WTC11 (cell line): Measurements from ENCODE around the gene TESK2. TPM values are rescaled to one million over a fixed set of nuclear protein-coding genes. Genes with fewer than 3 reads are reported as not detected.

Experiments
- ATAC-seq: fragments of 200-7000 bp; cut with Tn5 transposase; 2 replicates; pipeline ENCODE4 v1.10.0; 2021; ENCODE audit warnings: mild to moderate bottlenecking, moderate library complexity
- CTCF ChIA-PET: fragments of 300-600 bp; sonication (Branson Sonifier 250); formaldehyde crosslinking; loops from one replicate; lab custom pipeline; 2021; ENCODE audit warnings: antibody characterized with exemption; lab: Charles Lee
- POLR2A ChIA-PET: fragments of 350-600 bp; sonication (Branson Sonifier 250); formaldehyde crosslinking; loops from one replicate; lab custom pipeline; 2021; ENCODE audit warnings: antibody characterized with exemption; lab: Charles Lee
- DNase-seq: peaks from one replicate; pipeline ENCODE4 v3.0.0; 2021; ENCODE audit warnings: low spot score
- H3K27ac Mint-ChIP-seq: 2 replicates; pipeline ENCODE4 v1.8.0; 2021; ENCODE audit warnings: mixed read lengths
- H3K27me3 Mint-ChIP-seq: 2 replicates; pipeline ENCODE4 v1.8.0; 2021; ENCODE audit warnings: low read depth, mild to moderate bottlenecking, moderate library complexity, mixed read lengths
- H3K36me3 Mint-ChIP-seq: 2 replicates; pipeline ENCODE4 v1.8.0; 2021; ENCODE audit warnings: mixed read lengths
- H3K4me1 Mint-ChIP-seq: 2 replicates; pipeline ENCODE4 v1.8.0; 2022; ENCODE audit warnings: mixed read lengths
- H3K4me3 Mint-ChIP-seq: 2 replicates; pipeline ENCODE4 v1.8.0; 2021; ENCODE audit warnings: mild to moderate bottlenecking, moderate library complexity, mixed read lengths
- H3K9me3 Mint-ChIP-seq: 2 replicates; pipeline ENCODE4 v1.8.0; 2021; ENCODE audit warnings: mixed read lengths
- AR ChIP-seq: fragments of 250-450 bp; sonication (Bioruptor Pico); IDR thresholded peaks from 2 replicates; pipeline ENCODE4 v1.9.0; 2021; ENCODE audit warnings: mild to moderate bottlenecking
- ARID4B ChIP-seq: sonication (generic); formaldehyde crosslinking; IDR thresholded peaks from 2 replicates; pipeline ENCODE4 v1.8.0; 2023; ENCODE audit warnings: missing genetic modification reagents, mild to moderate bottlenecking, borderline replicate concordance
- ATF2 ChIP-seq: sonication (generic); formaldehyde crosslinking; IDR thresholded peaks from 2 replicates; pipeline ENCODE4 v1.8.1; 2022; ENCODE audit warnings: low read depth, missing genetic modification reagents, borderline replicate concordance
- ETV6 ChIP-seq: sonication (generic); formaldehyde crosslinking; IDR thresholded peaks from 2 replicates; pipeline ENCODE4 v1.8.1; 2022; ENCODE audit warnings: mild to moderate bottlenecking, missing genetic modification reagents
- FOXP4 ChIP-seq: sonication (generic); formaldehyde crosslinking; IDR thresholded peaks from 2 replicates; pipeline ENCODE4 v1.8.0; 2022; ENCODE audit warnings: mild to moderate bottlenecking, missing genetic modification reagents
- GRHL2 ChIP-seq: fragments of 250-450 bp; sonication (Bioruptor Pico); IDR thresholded peaks from 2 replicates; pipeline ENCODE4 v1.8.0; 2022; ENCODE audit warnings: mild to moderate bottlenecking, moderate library complexity; ENCODE audit not compliant: insufficient replicate concordance, severe bottlenecking
- MAX ChIP-seq: sonication (generic); formaldehyde crosslinking; IDR thresholded peaks from 2 replicates; pipeline ENCODE4 v1.8.0; 2022; ENCODE audit warnings: mild to moderate bottlenecking, missing genetic modification reagents
- NFATC4 ChIP-seq: fragments of 250-450 bp; sonication (Bioruptor Pico); IDR thresholded peaks from 2 replicates; pipeline ENCODE4 v1.9.0; 2021; ENCODE audit warnings: mild to moderate bottlenecking
- NR1H2 ChIP-seq: sonication (generic); formaldehyde crosslinking; IDR thresholded peaks from 2 replicates; pipeline ENCODE4 v1.9.0; 2021; ENCODE audit warnings: mild to moderate bottlenecking, moderate library complexity, missing genetic modification reagents
- NR2C2 ChIP-seq: sonication (generic); formaldehyde crosslinking; IDR thresholded peaks from 2 replicates; pipeline ENCODE4 v1.8.0; 2022; ENCODE audit warnings: mild to moderate bottlenecking, missing genetic modification reagents
- PRDM15 ChIP-seq: sonication (generic); formaldehyde crosslinking; IDR thresholded peaks from 2 replicates; pipeline ENCODE4 v1.8.0; 2022; ENCODE audit warnings: missing genetic modification reagents
- PRRX2 ChIP-seq: fragments of 250-450 bp; sonication (Bioruptor Pico); IDR thresholded peaks from 2 replicates; pipeline ENCODE4 v1.8.0; 2021; ENCODE audit warnings: mild to moderate bottlenecking
- SOX15 ChIP-seq: fragments of 250-450 bp; sonication (Bioruptor Pico); IDR thresholded peaks from 2 replicates; pipeline ENCODE4 v1.9.0; 2021; ENCODE audit warnings: mild to moderate bottlenecking
- TEAD1 ChIP-seq: sonication (generic); formaldehyde crosslinking; IDR thresholded peaks from 2 replicates; pipeline ENCODE4 v1.8.0; 2022; ENCODE audit warnings: mild to moderate bottlenecking, missing genetic modification reagents
- ZNF423 ChIP-seq: fragments of 250-450 bp; sonication (Bioruptor Pico); IDR thresholded peaks from 2 replicates; pipeline ENCODE4 v2.1.2; 2022; ENCODE audit warnings: mild to moderate bottlenecking, moderate library complexity
- total RNA-seq: library from RNA; stranded (reverse); gene quantifications from 3 replicates; pipeline ENCODE4 v1.2.3, GENCODE V29; 2021
- TF ChIP-seq, protein P1 (sequence below): sonication (generic); formaldehyde crosslinking; IDR thresholded peaks from 2 replicates; pipeline ENCODE4 v1.8.0; 2022; ENCODE audit warnings: mild to moderate bottlenecking, missing genetic modification reagents
- TF ChIP-seq, protein P2 (sequence below): fragments of 250-450 bp; sonication (Bioruptor Pico); IDR thresholded peaks from 2 replicates; pipeline ENCODE4 v1.8.0; 2021; ENCODE audit warnings: mild to moderate bottlenecking
- TF ChIP-seq, protein P3 (sequence below): fragments of 250-450 bp; sonication (Bioruptor Pico); IDR thresholded peaks from 2 replicates; pipeline ENCODE4 v1.9.0; 2021; ENCODE audit warnings: moderate library complexity, mild to moderate bottlenecking, inconsistent platforms, borderline replicate concordance

TESK2 gene
- total RNA-seq, 1 experiment from 2014 or later: 13.3 TPM

DNA sequence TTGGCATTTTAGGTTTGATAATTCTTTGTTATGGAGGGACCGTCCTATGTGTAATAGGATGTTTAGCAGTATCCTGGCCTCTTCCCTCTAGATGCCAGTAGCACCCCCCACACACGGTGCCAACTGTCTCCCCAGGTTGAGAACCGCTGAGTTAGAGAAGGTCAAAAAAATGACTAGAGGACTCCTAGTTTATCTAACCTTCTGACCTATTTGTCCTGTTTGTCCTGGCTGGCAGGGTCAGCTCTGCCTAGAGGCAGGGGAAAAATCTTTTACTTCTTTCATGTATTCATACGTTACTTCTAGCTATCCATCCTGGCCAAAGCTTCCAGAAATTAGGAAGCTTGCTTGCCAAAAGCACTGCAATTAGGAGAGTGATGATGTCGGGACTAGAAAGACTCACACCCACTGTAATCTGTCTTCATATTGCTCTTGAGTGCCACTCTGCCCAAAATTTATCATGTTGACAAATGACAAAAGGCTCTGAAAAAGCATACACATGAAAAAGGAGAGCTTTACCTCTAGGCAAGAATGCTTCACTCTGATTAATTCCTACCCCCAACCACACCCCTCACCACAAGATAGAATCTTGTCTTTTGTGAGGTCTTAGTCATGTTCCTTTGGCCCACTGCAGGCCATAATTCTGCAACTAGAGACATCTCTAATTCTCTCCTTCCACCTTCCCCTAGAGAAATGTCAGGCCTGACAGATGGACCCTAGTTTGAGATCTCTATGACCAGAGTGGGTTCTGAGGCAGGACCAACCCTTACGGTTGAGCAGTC is 45.2 kb upstream of the TESK2 start:
- ATAC-seq (no peak), DNase-seq (no peak)
- no peak for TF ChIP-seq SOX15 (CRISPR knock-in tag)
- TF ChIP-seq, protein P1, sequence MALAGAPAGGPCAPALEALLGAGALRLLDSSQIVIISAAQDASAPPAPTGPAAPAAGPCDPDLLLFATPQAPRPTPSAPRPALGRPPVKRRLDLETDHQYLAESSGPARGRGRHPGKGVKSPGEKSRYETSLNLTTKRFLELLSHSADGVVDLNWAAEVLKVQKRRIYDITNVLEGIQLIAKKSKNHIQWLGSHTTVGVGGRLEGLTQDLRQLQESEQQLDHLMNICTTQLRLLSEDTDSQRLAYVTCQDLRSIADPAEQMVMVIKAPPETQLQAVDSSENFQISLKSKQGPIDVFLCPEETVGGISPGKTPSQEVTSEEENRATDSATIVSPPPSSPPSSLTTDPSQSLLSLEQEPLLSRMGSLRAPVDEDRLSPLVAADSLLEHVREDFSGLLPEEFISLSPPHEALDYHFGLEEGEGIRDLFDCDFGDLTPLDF (CRISPR knock-in tag): no peak
- no peak for TF ChIP-seq ARID4B (CRISPR knock-in tag)
- TF ChIP-seq, protein P2, sequence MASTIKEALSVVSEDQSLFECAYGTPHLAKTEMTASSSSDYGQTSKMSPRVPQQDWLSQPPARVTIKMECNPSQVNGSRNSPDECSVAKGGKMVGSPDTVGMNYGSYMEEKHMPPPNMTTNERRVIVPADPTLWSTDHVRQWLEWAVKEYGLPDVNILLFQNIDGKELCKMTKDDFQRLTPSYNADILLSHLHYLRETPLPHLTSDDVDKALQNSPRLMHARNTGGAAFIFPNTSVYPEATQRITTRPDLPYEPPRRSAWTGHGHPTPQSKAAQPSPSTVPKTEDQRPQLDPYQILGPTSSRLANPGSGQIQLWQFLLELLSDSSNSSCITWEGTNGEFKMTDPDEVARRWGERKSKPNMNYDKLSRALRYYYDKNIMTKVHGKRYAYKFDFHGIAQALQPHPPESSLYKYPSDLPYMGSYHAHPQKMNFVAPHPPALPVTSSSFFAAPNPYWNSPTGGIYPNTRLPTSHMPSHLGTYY (CRISPR knock-in tag): no peak
- TF ChIP-seq ETV6 (CRISPR knock-in tag): no peak
- no peak for TF ChIP-seq NFATC4
- no peak for TF ChIP-seq NR2C2
- TF ChIP-seq MAX (CRISPR knock-in tag): no peak
- TF ChIP-seq PRDM15 (CRISPR knock-in tag): no peak
- TF ChIP-seq, protein P3, sequence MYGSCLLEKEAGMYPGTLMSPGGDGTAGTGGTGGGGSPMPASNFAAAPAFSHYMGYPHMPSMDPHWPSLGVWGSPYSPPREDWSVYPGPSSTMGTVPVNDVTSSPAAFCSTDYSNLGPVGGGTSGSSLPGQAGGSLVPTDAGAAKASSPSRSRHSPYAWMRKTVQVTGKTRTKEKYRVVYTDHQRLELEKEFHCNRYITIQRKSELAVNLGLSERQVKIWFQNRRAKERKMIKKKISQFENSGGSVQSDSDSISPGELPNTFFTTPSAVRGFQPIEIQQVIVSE (CRISPR knock-in tag): no peak
- TF ChIP-seq AR (CRISPR knock-in tag): no peak
- TF ChIP-seq PRRX2 (CRISPR knock-in tag): no peak
- no peak for TF ChIP-seq ZNF423 (CRISPR knock-in tag)
- no peak for TF ChIP-seq TEAD1 (CRISPR knock-in tag)
- TF ChIP-seq NR1H2: no peak
- TF ChIP-seq GRHL2 (CRISPR knock-in tag): no peak
- TF ChIP-seq ATF2 (CRISPR knock-in tag): no peak
- no peak for TF ChIP-seq FOXP4
- no peaks in the 10 kb centered on the region for H3K36me3 Mint-ChIP-seq
- no peaks in the 10 kb centered on the region; the same call in 1 of the 2 replicates for H3K27me3 Mint-ChIP-seq
- ChIA-PET POLR2A (interaction anchor here (1.3 kb wide), 1 partner anchor 15 kb away, joined by 8 read pairs; the partner anchor contains the start of gene PRDX1), CTCF (no interaction called here)
- no peaks in the 10 kb centered on the region for H3K9me3 Mint-ChIP-seq
- H3K4me1 Mint-ChIP-seq: peaks cover 16% of the 10 kb centered on the region
- H3K4me3 Mint-ChIP-seq: no peak overlapping the region
- H3K27ac Mint-ChIP-seq: no peak overlapping the region
